K562 treated with DMSO at 1 percent for 24 hours (cell line): ENCODE data around the gene ALG3. TPM values are rescaled to one million over a fixed set of nuclear protein-coding genes. Genes with fewer than 3 reads are reported as not detected.

Experiments used
- total RNA-seq: library from RNA; unstranded; fragments of 300-600 nt; gene quantifications from 2 replicates; pipeline ENCODE4 v1.2.3, GENCODE V29; 2022; ENCODE audit warnings: low read depth; ENCODE audit not compliant: insufficient read depth

Gene ALG3
- total RNA-seq, result 77.9 and 79.5 TPM in 2 replicates

DNA sequence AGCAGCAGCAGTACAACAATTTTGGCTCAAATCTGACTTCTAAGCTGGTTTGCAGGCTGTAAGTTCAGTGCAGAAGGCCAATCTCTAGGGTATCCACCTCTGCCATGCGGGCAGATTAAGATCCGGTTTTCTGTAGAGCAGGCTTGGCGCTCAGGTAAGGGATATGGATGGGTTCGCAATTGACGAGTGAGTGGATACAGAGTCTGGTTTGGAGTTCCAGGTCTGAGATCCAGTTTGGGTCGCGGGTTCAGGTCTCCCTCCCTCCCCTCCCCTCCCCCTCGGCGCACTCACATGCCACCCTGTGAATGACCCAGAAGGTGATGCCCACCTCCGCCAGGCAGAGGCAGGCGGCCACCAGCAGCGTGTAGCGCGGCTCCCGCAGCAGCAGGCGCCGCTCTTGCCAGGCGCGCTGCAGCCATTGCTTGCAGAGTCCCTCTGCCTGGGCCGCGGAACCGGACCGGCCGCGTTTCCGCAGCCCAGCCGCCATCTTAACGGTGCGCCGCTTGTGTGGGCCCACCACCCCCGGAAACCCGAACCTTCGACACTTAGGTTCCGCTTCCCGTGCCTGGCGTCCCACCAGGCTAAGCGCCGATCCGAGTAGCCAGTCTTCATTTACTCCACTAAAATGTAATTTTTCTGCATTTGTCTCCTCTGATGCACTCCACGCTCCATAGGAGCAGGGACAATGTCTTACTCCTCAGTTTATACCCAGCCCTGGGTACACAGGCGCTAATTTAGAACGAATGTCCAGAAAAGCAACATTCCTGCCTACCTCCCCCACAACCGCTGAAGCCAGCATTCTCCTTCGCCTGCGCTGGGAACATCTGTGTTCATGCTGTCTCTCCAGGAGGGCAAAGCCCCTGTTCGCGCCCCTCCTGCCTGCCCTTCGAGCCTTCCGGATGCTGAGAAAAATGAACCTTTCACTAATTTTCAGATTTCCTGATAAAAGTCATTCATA, at the start of gene ALG3:
Gene ALG3, minus strand, starts transcription at position 509 of the 958 bp plus-strand sequence. Its CDS starts 22 bp downstream, at position 487.

GRCh38 chr3:184275961-184276910, 27.5 kb upstream of the ALG3 start, which contains the start of gene ECE2:
TSS of gene ECE2 (plus strand) at chr3:184276022. CDS start at chr3:184276154, 132 bp downstream.

DNA sequence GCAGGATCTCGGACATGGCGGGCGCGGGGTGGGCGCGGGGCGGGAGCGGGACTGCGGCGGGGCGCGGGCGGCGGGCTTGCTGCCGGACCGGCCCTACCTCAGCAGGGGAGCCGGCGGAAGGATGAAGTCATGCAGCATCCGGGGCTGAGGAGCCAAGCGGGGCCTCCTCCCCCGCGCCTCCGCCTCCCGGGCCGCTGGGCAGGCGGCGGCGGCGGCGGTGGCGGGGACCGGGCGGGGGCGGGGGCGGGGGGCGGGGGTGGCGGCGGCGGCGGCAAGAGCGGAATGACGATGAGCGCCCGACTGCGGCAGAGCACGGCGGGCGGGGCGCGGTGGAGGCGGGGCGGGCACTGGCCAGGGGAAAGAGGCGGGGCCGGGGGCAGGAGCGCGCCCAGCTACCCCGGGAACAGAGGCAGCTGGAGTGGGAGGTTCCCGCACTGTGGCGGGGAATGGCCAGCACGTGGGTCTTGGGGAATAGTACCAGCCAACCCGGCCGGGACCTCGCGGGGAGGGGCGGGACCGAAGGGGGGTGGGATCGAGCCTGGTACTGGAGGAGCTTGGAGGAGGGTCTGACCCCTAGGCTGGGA, 12.6 kb upstream of the ALG3 start, which contains the start of gene CAMK2N2:
Gene CAMK2N2, minus strand, starts transcription at position 284 of the 584 bp plus-strand sequence. Its CDS starts 268 bp downstream, at position 16.

DNA sequence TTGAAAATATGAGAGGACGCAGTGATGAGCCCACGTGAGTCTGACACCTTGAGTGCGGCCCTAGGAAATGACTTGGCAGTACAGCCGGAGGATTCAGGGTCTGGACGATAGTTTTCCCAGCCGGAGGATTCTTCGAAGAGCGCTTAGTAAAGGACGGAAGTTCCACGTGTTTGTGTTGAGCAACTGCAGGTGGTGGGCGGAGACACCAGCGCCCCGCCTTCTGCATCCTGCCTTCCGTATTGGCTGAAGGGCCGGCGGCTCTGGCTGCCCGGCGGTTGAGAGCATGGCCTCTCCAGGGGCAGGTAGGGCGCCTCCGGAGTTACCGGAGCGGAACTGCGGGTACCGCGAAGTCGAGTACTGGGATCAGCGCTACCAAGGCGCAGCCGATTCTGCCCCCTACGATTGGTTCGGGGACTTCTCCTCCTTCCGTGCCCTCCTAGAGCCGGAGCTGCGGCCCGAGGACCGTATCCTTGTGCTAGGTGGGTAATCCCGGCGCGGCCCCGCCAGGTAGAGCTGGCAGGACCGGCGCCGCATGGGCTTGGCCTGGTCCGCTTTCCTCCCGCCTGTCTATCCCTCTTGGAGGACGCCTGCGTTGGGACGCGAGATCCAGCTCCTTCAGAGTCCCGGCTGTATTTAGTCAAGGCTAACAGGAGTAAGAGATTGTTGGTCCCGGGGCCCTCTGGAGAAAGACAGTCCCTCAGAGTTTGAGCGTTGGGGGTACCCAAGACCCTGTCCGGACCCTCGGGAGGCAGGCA, 827 bp upstream of the ALG3 start, which contains the start of gene EEF1AKMT4:
Gene EEF1AKMT4, plus strand, starts transcription at position 261 of the 755 bp plus-strand sequence. Its CDS starts 23 bp downstream, at position 284.

GRCh38 chr3:184229394-184230080, 19.2 kb downstream of the ALG3 start, which contains the start of gene VWA5B2:
TSS of gene VWA5B2 (plus strand) at chr3:184229585. CDS start at chr3:184230529, 944 bp downstream.

Other genes with a start within 250 kb of the ALG3 start
- 23.2 and 24.0 TPM in 2 replicates for gene ABCC5, start 231.1 kb downstream of the ALG3 start, total RNA-seq
- gene HTR3D, start 217.2 kb downstream of the ALG3 start, total RNA-seq, result not detected in 2 replicates
- not detected in 2 replicates for gene HTR3C, start 195.9 kb downstream of the ALG3 start, total RNA-seq
- not detected in 2 replicates for gene HTR3E, start 151.9 kb downstream of the ALG3 start, total RNA-seq
- gene EIF2B5, start 113.6 kb downstream of the ALG3 start, total RNA-seq, result 54.7 and 56.3 TPM in 2 replicates
- gene DVL3, start 93.6 kb downstream of the ALG3 start, total RNA-seq, result 60.4 and 65.5 TPM in 2 replicates
- 632 and 681 TPM in 2 replicates for gene AP2M1, start 74.1 kb downstream of the ALG3 start, total RNA-seq
- 47.8 and 56.9 TPM in 2 replicates for gene ABCF3, start 62.8 kb downstream of the ALG3 start, total RNA-seq
- not detected in 2 replicates for gene VWA5B2, start 19.4 kb downstream of the ALG3 start, total RNA-seq
- gene EEF1AKMT4, start 710 bp upstream of the ALG3 start, total RNA-seq, result 10.4 and 14.7 TPM in 2 replicates
- 0.43 TPM in 1 of 2 replicates, not detected in the other for gene CAMK2N2, start 12.6 kb upstream of the ALG3 start, total RNA-seq
- not detected in 2 replicates for gene ECE2, start 27.1 kb upstream of the ALG3 start, total RNA-seq
- 448 and 463 TPM in 2 replicates for gene PSMD2, start 50.3 kb upstream of the ALG3 start, total RNA-seq
- 223 and 230 TPM in 2 replicates for gene EIF4G1, start 65.6 kb upstream of the ALG3 start, total RNA-seq
- 22.9 and 24.4 TPM in 2 replicates for gene FAM131A, start 88.6 kb upstream of the ALG3 start, total RNA-seq
- gene CLCN2, start 112.6 kb upstream of the ALG3 start, total RNA-seq, result 9.1 and 10.1 TPM in 2 replicates
- gene POLR2H, start 112.7 kb upstream of the ALG3 start, total RNA-seq, result 93.4 and 94.2 TPM in 2 replicates
- 0.78 and 1.3 TPM in 2 replicates for gene THPO, start 129.2 kb upstream of the ALG3 start, total RNA-seq
- gene CHRD, start 131.1 kb upstream of the ALG3 start, total RNA-seq, result 0.43 and 0.71 TPM in 2 replicates